Dermis microvascular lymphatic vessel endothelial cell (primary cell): ENCODE measurements around the gene DHRS11. TPM values are rescaled to one million over a fixed set of nuclear protein-coding genes. Genes with fewer than 3 reads are reported as not detected.

Source experiments
- DNase-seq, 2 donors: peaks; one replicate each; pipeline versions ENCODE4 v3.0.0 to v3.0.0-alpha.2; 2010; ENCODE audit warnings: low read depth in 2 of 2
- total RNA-seq: library from RNA; depleted of rRNA; stranded (reverse); fragments of >200 nt; gene quantifications from 2 replicates; pipeline ENCODE4 v1.2.1, GENCODE V29; 2014

The DHRS11 gene, protein sequence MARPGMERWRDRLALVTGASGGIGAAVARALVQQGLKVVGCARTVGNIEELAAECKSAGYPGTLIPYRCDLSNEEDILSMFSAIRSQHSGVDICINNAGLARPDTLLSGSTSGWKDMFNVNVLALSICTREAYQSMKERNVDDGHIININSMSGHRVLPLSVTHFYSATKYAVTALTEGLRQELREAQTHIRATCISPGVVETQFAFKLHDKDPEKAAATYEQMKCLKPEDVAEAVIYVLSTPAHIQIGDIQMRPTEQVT
- 6.9 and 7.7 TPM in 2 replicates for total RNA-seq

DNA sequence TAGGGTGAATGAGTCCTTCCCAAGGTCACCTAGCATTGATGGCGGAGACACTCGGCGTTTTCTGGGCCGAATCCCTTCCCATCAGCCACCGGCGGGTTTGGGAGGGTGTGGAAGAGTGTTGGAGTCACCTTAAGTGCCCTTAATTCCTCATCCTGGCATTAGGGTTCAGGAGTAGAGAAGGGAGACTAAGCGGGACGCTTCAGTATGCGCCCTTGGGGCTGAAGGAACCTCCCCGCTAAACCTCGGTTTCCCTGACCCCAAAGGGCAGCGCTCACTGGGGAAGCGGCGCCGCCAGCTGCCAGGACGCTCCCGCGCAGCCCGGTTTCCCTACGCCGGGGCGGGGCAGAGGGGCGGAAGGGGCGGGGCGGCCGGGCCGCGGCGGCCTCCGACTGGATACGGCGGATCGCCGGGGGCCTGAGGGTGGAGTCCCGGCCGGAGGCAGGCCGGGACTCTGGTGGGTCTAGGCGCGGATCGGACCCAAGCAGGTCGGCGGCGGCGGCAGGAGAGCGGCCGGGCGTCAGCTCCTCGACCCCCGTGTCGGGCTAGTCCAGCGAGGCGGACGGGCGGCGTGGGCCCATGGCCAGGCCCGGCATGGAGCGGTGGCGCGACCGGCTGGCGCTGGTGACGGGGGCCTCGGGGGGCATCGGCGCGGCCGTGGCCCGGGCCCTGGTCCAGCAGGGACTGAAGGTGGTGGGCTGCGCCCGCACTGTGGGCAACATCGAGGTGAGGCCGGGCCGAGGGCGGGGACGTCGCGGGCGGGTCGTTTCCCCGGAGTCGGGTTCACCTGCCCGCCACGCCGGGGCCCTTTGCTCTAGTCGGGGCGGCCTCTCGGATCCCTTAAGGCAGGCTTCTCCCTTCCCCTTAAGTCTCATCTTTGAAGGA lies at the start of gene DHRS11:
TSS of gene DHRS11 (plus strand) at position 446 of the 882 bp plus-strand sequence. CDS start at position 577, 131 bp downstream.
- DNase-seq = peak; percentile 28 to 79

DNA sequence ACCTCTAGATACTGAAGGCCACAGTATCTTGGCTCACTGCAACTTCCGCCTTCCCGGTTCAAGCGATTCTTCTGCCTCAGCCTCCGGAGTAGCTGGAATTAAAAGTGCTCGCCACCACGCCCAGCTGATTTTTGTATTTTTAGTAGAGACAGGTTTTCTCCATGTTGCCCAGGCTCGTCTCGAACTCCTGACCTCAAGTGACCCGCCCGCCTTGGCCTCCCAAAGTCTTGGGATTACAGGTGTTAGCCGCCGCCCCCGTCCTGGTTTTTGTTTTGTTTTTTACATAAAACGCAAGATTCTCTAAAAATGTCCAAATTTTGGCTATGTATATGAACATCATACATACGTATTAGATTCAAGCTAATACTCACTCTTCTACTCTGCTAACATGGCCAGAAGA lies 48.9 kb upstream of the DHRS11 start:
- DNase-seq = no peak

DNA sequence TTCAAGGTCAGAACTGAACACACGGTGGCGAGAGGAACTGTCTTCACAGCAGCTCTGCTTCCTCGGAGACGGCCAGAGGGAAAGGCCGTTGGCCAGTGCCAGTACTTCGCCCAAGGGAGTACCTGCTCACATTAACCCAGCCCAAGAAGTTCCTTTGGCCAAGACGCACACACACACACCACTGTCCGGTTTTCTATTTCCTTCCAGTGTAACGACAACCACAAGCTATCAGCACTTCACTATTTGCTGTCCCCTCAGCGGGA lies 47.7 kb upstream of the DHRS11 start:
- peak in 1 of 2 donors; percentile 65 for DNase-seq

DNA sequence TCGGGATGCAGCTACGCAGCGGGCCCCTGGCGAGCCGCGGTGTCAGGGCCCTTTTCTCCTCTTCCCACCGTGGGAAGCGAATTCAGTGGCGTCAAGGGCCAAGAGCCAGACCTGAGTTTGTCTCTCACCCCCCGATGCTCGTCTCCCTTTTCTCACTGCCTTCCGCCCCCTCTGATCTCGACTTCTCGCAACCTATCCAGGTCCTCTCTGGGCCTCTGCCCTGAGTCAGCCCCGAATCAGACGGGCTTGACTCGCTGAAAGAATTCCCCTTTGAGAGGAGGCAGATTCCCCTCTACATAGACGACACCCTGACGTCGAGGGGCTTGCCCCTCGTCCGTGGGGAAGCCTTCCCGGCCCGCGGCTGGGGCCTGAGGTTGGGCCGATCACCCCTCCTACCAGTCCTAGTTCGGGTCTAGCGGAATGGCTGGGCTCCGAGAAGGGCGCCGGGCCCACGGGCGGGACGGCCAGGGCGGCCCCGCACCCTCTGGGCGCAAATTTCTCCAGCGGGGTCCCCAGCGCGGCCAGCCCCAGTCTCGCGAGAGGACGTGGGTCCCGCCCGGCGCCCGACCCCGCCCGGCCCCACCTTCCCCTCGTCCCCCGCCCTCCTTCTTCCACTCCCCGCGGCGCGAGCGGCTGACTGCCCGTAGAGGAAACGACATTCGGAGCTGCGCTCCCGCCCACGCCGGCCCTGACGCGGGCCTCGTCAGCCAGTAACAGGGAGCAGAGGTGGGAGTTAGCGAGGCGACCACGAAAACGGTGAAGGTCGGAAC lies 47.2 kb upstream of the DHRS11 start, which contains the start of gene GGNBP2:
TSS of gene GGNBP2 (plus strand) at position 613 of the 770 bp plus-strand sequence. CDS start 806 bp downstream, outside the sequence.
- DNase-seq = peak; percentile 77 to 94

DNA sequence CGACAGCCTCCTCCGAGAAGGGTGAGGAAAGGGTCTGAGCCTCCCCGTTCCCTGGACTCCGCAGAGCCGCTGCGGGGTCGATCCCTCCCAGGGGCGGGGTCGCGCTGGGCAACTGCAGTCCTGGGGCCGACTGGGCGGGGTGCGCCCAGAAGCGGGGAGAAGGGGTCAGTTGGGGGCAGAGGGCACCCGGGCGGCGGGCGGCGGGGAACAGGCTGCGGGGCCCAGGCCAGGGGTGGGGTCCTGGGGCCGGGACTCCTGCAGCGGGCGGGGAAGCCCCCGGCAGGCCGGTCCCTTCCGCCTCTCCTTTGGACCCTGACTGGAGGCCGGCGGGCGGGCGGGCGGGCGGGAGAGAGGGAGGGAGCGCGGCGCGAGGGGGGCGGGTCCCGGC lies 46.6 kb upstream of the DHRS11 start:
- DNase-seq = no peak

DNA sequence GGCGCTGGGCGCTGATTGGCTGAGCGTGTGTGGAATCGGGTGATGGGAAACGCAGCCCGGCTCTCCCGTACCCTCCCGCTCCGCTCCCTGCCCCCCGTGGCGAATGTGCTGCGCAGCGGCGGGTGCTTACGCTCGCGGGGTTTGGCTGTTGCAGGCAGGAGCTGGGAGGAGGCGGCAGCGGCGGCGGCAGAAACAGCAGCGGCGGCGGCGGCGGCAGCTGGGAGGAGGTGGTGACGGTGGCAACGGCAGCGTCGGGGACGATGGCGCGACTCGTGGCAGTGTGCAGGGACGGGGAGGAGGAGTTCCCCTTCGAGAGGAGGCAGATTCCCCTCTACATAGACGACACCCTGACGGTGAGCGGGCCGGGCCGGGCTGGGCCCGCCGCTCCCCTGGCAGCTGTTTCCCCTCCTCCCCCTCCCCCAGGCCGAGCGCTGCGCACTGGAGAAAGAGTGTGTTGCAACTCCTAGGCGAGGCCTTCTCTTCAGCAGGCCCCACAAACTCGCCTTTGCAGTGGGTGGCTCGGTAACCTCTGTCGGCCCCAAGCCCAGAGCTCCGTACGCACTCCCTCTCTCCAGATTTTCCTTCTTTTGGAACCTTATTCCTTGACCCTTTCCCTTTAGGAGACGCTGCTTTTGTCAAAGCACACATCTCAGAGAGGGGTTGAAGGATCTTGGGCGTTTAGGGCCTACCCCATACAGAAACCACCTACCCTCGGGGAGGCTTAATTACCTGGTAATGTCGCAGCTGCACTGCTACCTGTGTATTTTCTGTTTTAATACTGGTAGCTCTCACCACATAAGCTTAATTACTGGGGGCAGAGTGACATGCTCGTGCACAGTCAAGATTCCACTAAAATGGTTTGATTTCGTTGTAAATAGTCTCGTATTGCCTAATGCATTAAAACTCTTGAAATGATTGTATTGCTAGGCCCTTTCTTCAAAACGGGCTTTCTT lies 45.9 kb upstream of the DHRS11 start:
- DNase-seq = peak; percentile 92 to 97

DNA sequence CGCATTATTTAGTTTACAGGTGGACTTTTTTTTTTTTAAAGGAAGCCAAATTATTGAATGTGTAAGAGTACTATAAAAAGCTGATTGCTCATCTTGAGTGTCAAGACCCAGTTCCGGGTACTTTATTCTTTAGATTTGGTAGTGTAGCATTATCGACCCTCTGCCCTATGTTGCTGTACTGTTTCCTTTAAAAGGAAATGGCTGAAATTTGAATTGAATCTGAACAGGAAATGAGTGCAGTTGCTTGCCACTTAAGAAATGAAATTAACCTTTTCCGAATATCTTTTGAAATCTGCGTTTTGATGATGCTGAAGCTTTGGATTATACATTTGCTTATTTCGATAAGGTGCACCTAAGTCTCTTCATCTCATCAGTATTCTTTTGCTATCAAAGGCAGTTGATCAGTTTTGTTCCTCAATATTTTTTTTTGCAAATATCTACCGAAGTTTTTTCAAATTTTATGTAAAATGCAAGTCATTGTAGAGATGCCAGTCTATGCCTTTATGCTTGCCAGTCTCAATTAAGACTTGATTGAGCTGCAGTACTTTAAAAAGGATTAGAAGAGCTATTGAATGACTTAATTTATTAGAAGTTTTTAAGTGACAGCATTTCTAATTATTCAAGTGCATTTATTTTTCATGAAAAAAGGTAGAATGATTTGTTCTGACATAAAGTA lies 45.1 kb upstream of the DHRS11 start:
- DNase-seq = peak in 1 of 2 donors; percentile 59

DNA sequence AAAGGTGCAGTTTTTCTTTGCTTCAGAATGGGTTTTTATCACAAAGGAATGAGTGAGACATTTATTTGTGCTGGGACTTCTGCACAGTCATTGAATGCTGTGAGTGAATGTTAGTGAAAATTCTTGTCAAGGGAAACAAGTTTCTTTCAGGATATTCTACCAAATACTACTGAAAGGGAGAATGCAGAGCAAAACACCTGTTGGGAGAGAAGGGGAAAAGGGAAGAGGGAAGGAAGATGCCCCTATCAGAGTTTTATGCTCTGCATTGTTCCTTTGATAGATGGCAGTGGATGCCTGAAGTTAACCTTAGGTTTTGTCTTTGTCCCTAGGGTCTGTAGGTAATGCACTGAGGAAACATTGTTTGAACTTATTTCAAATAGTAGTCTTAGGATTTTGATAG lies 43.9 kb upstream of the DHRS11 start:
- no peak for DNase-seq

DNA sequence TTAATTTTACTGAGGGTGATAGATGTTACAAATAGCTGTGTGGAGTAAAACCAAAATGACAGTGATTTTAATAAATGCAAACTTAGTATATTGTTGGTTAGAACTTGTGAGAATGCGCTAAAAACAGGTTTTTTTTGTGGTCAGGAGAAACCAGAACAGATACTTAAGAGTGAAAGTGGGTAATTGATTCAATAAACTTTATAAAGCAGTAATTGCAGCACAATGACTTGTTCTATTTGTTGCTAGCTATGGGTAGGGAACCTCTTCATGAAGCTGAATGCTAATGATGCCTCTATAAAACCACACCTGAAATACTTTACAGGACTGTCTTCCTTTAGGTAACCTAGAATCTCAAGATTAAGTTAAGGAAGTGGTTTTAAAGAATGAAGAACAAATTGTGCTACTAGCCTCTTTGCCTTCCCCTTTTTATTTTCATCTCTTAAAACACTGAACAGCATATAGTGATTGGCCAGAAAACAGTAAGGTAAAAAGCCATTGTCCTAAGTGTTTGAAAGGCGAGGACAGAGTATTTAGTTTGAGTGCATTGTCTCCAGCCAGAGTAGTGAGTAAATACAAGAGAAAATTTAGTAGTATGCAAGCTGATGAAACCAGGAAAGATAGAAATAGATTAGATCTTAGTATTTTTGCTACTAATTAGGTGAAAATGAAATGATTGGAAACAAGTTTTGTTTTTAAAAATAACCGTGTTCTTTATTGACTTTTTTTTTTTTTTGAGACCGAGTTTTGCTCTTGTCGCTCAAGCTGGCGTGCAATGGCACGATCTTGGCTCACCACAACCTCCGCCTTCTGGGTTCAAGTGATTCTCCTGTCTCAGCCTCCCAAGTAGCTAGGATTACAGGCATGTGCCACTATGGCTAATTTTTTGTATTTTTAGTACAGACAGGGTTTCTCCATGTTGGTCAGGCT lies 40.9 kb upstream of the DHRS11 start:
- DNase-seq = no peak

DNA sequence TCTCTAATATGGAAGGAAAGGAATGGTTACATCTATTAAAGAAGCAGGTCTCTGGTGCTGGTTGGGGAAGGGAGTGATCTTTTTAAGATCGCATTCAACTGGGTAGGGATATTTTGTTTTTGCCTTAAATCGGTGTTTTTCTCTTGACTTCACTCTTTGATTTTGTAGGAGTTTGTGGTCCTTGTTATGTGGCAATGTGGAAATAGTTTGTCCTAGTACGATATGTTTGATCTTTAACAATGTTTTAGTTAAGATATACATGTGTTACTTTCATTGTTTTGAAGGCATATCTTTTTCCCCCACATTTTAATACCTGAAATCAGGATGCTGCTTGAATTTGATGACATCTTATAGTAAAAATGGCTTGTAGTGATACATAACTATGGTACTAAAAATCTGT lies 38.2 kb upstream of the DHRS11 start:
- no peak for DNase-seq

DNA sequence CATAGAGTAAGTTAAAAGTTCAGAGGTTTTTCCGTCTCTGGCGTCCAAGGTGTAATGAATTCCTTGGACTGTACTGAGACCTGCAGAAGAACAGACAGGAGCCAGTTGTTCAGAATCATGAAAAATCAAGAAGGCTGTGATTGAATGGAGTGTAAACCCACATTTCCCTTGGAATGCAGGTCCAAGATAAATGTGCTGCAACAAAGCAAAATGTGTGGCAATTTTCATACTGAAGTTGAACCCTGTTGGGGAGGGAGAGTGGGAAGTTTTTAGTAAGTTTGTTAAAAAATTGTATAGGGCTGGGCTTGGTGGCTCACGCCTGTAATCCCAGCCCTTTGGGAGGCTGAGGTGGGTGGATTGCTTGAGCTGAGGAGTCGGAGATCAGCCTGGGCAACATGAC lies 25.6 kb upstream of the DHRS11 start:
- no peak for DNase-seq

DNA sequence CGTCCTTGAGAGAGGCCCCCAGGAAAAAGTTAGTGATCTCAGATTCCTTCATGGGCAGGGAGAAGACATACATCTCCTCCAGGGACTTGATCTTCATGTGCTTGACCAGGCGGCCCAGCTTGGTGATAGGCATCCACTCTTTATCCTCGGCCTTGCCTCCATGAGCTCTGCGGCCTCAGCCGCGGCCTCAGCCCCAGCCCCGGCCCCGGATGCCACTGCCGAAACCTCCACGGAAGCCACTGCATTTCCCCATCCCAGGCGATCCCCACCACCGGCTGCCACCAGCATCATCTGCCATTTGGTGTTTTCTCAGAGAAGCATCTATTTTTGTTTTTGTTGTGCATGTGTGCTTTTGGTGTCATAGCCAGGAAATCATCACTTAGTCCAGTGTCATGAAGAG lies 16.7 kb upstream of the DHRS11 start:
- DNase-seq = no peak

DNA sequence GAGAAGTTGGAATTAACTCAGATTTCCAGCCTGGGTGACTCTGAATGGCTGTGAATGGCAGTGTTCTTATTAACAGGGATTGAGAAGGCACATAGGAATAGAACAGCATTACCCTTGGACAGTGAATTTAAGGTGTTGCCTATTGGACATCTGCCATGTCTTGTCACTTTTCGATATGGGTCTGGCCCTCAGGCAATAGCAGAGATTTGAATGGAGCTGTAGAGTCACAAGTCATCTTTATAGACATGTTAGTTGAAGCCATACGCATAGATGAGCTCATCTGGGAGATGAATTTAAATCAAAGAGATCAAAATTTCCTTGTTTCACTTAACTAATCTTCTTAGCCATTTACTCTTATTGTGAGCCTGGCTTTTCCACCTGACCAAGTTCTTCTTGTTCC lies 14.9 kb upstream of the DHRS11 start:
- no peak for DNase-seq

DNA sequence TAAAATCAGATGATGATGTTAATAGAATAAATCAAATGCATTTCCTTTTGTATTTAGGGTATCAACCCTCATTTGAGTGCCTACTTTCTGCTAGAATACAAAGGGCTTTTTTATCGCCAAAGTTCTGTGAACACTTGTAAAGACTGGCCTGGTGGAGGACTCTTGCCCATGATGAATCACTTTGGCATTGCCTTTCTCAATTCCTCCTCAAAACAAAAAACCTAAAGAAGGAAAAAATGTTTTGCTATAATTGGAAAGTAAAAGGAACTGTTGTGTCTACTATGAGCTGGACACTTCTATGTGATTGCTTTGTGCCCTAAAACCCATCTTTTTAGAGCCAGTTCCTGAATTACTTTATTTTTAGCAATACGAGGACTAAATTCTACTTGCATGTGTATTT lies 13.0 kb upstream of the DHRS11 start:
- DNase-seq = no peak

DNA sequence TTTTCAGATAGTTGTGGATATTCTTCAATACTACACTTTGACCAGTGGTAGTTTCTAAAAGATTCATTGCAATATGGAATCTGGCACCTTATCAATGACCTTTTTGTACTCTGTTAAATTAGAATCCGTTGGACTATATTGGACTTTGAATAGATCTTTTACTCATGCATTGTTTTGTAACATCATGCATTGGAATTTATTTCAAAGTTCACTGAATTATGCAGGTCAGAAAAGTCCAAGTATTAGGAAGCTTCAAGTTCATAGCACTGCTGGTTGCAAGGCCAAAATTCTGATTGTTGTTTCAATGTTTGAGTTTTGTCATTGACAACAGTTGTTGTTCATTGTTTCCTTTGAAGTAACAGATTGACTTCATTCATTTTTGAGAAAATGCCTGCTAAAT lies 7.9 kb upstream of the DHRS11 start:
- no peak for DNase-seq

DNA sequence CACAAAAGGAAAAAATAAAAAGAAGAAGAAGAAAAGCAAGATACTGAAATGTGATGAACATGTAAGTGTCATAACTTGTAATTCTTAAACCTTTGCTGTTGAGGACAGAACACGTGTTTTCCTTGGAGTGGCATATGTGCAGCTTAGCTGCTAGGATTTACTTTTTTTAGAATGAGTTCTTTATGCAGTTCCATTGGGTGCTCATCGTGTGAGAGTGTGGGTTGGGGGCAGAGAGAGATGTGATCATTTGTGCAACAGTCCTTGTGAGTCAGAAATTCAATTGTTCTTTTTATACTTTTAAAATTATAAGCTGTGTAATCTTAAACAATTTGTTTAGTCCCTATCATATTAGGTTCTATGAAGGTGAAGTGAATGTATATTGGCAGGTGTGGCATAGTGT lies 5.5 kb upstream of the DHRS11 start:
- no peak for DNase-seq

DNA sequence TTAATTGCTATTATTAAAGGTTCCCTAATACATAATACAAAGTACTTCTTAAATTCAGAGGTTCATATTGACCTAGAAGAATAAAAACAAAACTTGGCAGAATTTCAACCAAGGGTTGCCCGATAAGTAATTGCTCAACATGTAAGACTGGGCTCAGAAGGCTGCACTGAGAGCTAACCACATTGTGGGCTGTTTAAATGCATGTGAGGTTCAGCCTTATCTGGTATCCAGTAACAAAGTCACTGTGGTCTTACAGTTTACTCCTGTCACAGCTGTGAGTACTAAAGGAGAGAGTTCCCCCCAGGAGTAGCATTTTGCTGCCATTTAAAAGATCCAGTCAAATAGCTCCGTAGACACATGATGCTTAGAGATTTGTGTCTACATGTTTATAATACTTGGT lies 1.6 kb upstream of the DHRS11 start:
- no peak for DNase-seq

DNA sequence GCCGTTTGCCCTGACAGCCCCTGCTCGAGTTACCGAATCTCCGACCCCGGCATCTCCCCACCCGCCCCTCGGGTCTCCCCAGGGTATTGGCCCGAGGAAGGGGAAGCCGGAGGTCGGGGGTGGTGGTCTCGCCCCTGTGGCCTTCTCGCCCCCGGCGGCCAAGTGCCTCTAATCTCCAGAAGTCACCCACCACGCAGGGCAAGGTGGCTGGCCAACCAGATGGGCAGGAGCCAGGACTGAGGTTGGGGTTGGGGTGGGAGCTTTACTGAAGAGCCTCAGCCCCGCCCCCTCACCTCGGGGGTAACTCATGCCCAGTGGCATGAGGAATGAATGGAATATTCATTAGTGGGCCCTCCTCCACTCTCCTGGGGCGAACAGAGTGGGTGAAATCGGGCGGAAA lies 637 bp downstream of the DHRS11 start:
- DNase-seq = peak in 1 of 2 donors; percentile 28

DNA sequence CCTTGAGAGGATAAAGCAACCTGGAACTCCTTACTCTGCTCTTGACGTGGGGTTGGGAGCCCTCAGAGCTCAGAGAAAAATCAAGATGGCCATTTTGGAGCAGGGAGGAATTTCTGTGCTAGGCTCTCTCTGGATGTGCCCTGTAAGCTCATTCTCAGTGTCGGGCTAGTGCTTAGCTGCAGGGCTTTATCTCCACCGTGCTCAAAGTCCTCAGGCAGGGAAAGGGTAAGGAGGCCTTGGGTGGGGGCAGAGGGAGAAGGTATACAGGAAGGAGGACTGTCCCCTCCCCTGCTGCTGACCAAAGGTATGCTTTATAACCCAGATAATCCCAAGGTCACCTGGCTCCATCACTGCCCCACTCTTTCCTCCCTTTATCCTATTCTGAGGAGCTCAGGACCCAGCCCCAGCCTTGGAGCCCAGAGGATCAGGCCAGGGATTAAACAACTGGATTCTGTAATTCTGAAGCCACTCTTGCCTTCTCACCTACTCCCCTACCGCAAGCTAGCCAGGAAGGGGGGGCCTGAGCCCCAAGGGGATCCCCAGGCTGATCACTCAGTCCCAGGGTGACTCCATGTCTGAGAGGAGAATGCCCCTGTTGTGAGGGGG lies 1.1 kb downstream of the DHRS11 start:
- no peak for DNase-seq
